Thoracic aorta (tissue), 2 donors: ENCODE data around the gene GSTM3. TPM values are rescaled to one million over a fixed set of nuclear protein-coding genes. Genes with fewer than 3 reads are reported as not detected.

Experiments
- ATAC-seq: fragments of 150-250 bp; one replicate; pipeline ENCODE4 v1.8.0; 2017; ENCODE audit warnings: low read depth; ENCODE audit not compliant: insufficient number of reproducible peaks, low FRiP score
- DNase-seq: peaks from one replicate; pipeline ENCODE4 v3.0.0-alpha.2; 2020; ENCODE audit warnings: low spot score
- H3K27ac ChIP-seq, 2 donors: fragments of 200-600 bp; sonication (generic); 1 replicate in 1 of 2; 2 replicates in 1 of 2; pipeline ENCODE4 v1.5.1; 2016; ENCODE audit warnings: mild to moderate bottlenecking in 2 of 2, moderate library complexity in 2 of 2
- H3K27me3 ChIP-seq: fragments of 200-600 bp; sonication (generic); replicated peaks from 2 replicates; pipeline ENCODE4 v1.6.0; 2016; ENCODE audit warnings: mild to moderate bottlenecking; ENCODE audit not compliant: insufficient read depth
- H3K36me3 ChIP-seq: fragments of 200-600 bp; sonication (generic); one replicate; pipeline ENCODE4 v1.5.1; 2016
- H3K4me1 ChIP-seq, 2 donors: fragments of 200-600 bp; sonication (generic); 1 replicate in 1 of 2; 2 replicates in 1 of 2; pipeline versions ENCODE4 v1.5.1 to v1.6.0; 2016; ENCODE audit warnings: low read depth in 2 of 2, mild to moderate bottlenecking in 1 of 2; ENCODE audit not compliant: control insufficient read depth in 1 of 2
- H3K4me3 ChIP-seq: fragments of 200-600 bp; sonication (generic); 2 replicates; pipeline ENCODE4 v1.5.1; 2016; ENCODE audit warnings: mild to moderate bottlenecking
- H3K9me3 ChIP-seq: fragments of 200-600 bp; sonication (generic); 2 replicates; pipeline ENCODE4 v1.5.1; 2016
- CTCF ChIP-seq: fragments of 200-600 bp; sonication (generic); IDR thresholded peaks from one replicate; pipeline ENCODE4 v1.5.1; 2019; ENCODE audit warnings: antibody characterized with exemption
- total RNA-seq, 2 donors: library from RNA; depleted of rRNA; stranded (reverse); fragments of >200 nt; gene quantifications; one replicate each; pipeline versions ENCODE4 v1.1.0 to v1.2.3, GENCODE V29; 2016

GSTM3 gene
- total RNA-seq, result 10 to 100 TPM; 33.1 to 68.6 TPM

DNA sequence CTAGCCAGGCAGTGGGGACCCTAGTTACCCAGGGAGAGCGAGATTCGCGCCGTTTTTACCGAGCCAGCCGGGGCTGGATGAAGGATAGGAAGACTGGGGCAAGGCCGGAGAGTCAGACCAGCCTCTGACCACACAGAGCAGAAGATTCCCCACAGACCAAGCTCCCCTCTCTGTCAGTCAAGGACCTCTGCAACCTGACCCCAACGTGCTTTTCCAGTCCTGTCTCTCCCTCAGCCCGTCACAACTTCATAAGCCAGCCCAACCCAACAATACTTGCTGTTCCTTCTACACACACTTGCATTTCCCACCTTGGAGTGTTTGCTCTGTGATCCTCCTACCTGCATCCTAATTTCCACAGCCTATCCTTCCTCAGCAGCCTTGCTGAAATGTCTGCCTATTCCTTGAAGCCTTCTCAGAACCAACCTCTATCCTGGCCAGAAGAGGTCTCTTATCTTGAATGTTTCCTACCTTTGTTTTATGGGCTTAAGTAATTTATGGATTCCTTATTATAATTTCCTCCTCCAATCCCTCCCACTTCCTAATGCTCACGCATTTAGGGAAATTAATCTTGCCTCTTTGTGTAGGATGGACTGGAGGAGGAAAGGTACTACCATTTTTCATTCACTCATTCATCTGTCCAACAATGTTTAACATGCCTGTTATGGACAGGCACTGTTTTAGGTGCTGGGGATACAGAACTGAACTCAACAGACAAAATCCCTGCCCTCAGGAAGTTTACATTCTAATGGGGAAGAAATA is at the start of gene GSTM3:
Gene GSTM3 (minus strand): TSS at position 424 of the 759 bp plus-strand sequence. CDS start 751 bp downstream, outside the sequence.
- DNase-seq (no peak), ATAC-seq (no peak)
- H3K27me3 ChIP-seq, result no peaks in the 10 kb centered on the region
- peak within 1 kb of the TSS; percentile 83 for H3K4me3 ChIP-seq
- TF ChIP-seq CTCF, result no peak
- H3K36me3 ChIP-seq, result peaks cover 14% of the 10 kb centered on the region
- no peaks in the 10 kb centered on the region for H3K9me3 ChIP-seq
- peak within 1 kb of the TSS; percentile 38 to 45 for H3K27ac ChIP-seq
- H3K4me1 ChIP-seq, result peaks cover 5 to 14% of the 10 kb centered on the region in 2 donors

- TF ChIP-seq CTCF, result no peak
- no peak for ATAC-seq
- no peak for DNase-seq
- Histone ChIP-seq H3K27me3 (no peaks in the 10 kb centered on the region), H3K36me3 (no peaks in the 10 kb centered on the region), H3K27ac (no peak overlapping the region), H3K9me3 (no peaks in the 10 kb centered on the region), H3K4me3 (no peak overlapping the region), H3K4me1 (peaks cover 30 to 50% of the 10 kb centered on the region in 2 donors)
Measured at GRCh38 chr1:109790329-109790728, 49.5 kb upstream of the GSTM3 start.

GRCh38 chr1:109789551-109790180 is 48.8 kb upstream of the GSTM3 start:
- no peak for DNase-seq
- H3K4me1 ChIP-seq, result peaks cover 30 to 56% of the 10 kb centered on the region in 2 donors

GRCh38 chr1:109788695-109789521 is 48.1 kb upstream of the GSTM3 start:
- Histone ChIP-seq H3K4me3 (no peak overlapping the region), H3K27ac (no peak overlapping the region), H3K36me3 (no peaks in the 10 kb centered on the region), H3K9me3 (no peaks in the 10 kb centered on the region), H3K27me3 (no peaks in the 10 kb centered on the region), H3K4me1 (peaks cover 32 to 60% of the 10 kb centered on the region in 2 donors)
- peak; percentile 6 for TF ChIP-seq CTCF
- ATAC-seq, result no peak
- no peak for DNase-seq

More at GRCh38 chr1:109789551-109790180, 48.8 kb upstream of the GSTM3 start:
- H3K27ac ChIP-seq, result no peak overlapping the region
- no peak for TF ChIP-seq CTCF
- H3K36me3 ChIP-seq, result no peaks in the 10 kb centered on the region
- H3K27me3 ChIP-seq, result no peaks in the 10 kb centered on the region
- ATAC-seq, result no peak
- H3K9me3 ChIP-seq, result no peaks in the 10 kb centered on the region
- H3K4me3 ChIP-seq, result no peak overlapping the region
